ENCODE results near the gene FDXACB1.

Gene FDXACB1

DNA sequence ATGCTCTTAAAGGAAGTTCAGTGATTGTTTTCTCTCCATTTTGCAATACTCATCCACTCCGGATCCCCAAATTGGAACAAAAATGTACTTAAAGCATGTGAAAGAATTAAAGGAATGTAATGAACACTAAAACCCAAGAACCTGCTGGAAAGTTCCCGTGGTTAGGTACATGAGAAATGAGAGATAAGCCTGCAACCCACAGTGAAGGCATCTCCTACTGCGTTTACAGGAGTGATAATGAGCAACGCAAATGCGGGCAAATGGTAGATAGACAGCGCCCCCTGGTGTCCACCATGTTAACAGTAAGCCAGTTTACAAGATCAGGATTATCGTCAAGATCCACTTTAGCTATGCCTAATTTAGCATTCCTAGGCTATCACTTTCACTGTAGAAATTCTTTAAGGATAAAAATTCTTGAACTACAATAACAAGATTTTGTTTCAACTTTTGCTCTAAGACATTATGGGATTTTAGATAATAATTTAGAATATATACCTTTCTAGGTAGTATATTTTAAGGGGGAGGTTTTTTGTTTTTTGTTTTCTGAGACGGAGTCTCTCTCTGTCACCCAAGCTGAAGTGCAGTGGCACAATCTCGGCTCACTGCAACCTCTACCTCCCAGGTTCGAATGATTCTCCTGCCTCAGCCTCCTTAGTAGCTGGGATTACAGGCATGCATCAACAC is 37.5 kb downstream of the FDXACB1 start:
- peak; percentile 85 for DNase-seq

GRCh38 chr11:111840143-111840542 is 38.8 kb downstream of the FDXACB1 start:
- DNase-seq: peak; percentile 9

DNA sequence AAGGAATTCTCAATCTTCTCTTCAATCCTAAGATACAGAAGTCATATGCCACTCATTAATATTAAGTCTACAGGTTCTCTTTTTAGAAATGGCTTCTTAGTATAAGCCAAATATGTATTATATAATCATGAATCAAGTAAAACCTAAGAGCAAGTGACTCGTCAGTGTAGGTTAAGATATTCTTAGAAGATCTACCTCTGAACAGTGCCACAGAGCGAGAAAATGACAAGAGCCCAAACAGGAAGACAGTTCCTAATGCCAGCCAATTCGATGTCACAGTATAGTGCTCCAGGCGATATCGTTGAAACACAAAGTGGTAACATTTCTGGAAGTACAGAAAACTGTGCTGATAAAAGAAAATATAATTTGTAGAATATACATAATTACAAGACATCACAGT is 40.9 kb downstream of the FDXACB1 start:
- no peak for DNase-seq

DNA sequence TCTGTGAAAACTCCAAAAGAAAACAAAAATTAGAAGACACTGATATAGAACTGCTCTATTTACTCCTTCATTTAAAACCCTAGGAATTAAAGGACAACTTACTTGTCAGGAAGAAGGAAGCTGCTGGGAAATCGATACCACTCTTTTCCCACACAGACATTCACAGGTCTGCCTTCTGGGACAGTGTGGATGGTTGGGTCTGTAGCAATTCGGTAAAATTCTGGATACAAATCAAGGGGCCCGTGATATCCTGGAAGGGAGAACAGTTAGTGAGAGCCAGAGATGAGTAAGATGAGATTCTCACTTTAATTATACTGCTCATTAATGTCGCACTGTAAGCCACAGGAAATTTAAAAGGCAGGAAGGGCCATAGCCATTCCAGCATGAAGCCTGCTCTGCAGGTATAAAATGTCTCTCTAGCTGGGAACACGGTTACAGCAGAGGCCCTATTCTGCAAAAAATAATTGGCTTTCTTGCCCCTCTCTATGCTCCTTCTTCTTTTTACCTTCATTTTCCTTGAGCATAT is 41.5 kb downstream of the FDXACB1 start:
- DNase-seq: no peak

GRCh38 chr11:111836721-111837120 is 42.2 kb downstream of the FDXACB1 start:
- DNase-seq: no peak

GRCh38 chr11:111836162-111836561 is 42.8 kb downstream of the FDXACB1 start:
- no peak for DNase-seq

DNA sequence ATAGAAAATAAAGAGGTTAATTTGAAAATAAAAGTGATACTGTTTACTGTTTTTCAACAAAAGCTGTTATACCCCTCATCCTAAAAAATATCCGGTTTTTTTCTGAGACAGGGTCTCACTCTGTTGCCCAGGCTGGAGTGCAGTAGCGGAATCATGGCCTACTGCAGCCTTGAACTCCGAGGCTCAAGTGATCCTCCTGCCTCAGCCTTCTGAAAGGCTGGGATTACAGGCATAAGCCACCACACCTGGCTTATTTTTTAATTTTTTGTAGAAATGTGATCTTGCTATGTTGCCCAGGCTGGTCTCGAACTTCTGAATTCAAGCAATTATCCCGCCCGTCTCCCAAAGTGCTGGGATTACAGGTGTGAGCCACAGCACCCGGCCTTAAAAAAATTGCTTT is 43.3 kb downstream of the FDXACB1 start:
- DNase-seq: no peak

- no peak for DNase-seq
These were observed 44.4 kb downstream of the FDXACB1 start for GRCh38 chr11:111834432-111835163.

DNA sequence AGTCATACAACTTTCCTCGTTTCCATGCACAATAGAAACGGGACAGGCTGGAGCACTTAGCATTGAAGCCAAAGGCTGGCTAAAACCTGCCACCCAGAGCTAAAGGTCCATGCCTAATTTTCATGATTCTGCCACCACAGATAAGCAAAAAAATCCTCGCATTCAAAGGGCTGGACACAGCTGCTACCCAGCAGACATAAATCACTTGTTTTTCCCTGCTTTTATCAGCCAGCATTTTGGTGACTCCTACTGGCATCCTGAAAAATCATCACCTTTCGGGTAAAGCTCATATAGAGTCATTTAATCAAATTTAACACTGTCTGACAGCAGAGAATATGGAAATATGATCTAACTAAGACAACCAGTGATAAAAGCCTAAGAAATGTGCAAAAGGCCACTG is 45.4 kb downstream of the FDXACB1 start:
- DNase-seq: no peak

DNA sequence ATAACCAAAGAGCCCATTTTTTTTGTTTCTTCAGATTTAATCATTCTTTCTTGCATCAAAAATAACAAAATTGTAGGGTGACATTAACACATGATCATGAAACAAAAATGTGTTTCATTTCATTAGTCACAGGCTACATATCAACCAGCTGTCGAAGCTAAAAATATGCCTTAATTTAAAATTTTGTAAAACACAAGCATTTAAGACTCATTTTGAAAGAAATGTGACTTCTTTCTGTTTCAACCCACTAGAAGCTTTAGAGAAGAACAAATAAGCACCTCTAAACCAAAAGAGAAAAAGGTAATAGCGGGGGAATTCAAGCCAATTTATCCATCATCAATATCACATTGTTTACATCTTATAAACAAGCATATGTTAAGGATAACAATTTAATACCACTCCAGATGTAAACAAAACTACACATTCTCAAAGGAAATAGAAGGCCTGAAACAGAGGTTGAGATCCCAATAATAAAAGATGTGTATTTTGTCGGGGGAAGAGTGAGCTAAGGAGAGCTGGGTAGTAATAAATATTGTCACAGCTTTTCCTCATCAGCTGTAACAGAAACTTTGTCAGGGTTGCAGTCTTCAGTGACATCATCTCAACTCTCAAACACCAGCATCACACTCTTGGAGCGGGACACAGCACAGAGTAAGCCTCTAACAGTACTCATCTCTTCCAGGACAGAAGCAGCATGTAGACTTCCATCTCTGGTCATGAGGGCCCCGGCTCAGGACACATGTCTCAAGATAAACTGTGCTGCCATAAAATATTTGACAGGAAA is 49.6 kb downstream of the FDXACB1 start:
- DNase-seq: no peak

- no peak for DNase-seq
These were observed 52.5 kb downstream of the FDXACB1 start for GRCh38 chr11:111826322-111826950.

Data from NCI-H226 (cell line).